ENCODE data around the gene RPS10. TPM values are rescaled to one million over a fixed set of nuclear protein-coding genes. Genes with fewer than 3 reads are reported as not detected.

The RPS10 gene
- total and polyA plus RNA-seq, 2 donors (not counting 3 experiments of a cell fraction or from before 2014, with no cell fraction given), result 1,416 to 5,496 TPM

DNA sequence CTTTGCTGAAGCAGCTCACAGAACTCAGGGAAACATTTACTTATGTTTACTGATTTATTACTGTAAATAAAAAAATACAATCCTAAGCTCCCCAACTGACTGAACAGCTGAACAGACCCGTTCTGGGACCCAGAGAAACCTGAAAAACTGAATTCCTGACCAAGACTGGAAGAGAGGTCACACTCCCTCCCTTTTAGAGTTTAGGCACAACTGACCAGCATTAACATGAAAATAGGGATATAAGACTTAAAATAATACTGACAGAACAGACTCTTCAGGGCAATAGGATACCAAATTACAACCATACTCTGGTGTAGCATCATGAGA lies 11.7 kb upstream of the RPS10 start:
- FAIRE-seq (no peak), DNase-seq (ENCODE audit: low read depth, low spot score) (no peak)
- Histone ChIP-seq H3K27me3 (ENCODE audit: control insufficient read depth in 2 of 2, insufficient read depth in 2 of 2, low read length in 2 of 2) (no peaks in the 10 kb centered on the region), H3K9me1 (replicated peaks; ENCODE audit: control insufficient read depth, extremely low read depth, insufficient read depth, low read length) (no peaks in the 10 kb centered on the region), H3K9me3 (replicated peaks; ENCODE audit: control insufficient read depth, insufficient read depth, low read length) (no peaks in the 10 kb centered on the region), H3K36me3 (ENCODE audit: control insufficient read depth in 2 of 2, extremely low read depth in 1 of 2, insufficient read depth in 2 of 2, low read length in 2 of 2) (no peaks in the 10 kb centered on the region), H2AFZ (ENCODE audit: low read depth, low read length) (no peak overlapping the region), H4K20me1 (replicated peaks; ENCODE audit: control insufficient read depth, extremely low read depth, insufficient read depth, low read length) (no peaks in the 10 kb centered on the region), H3K4me3 (replicated peaks in 1 of 3; ENCODE audit: insufficient read depth in 1 of 3, low read depth in 1 of 3, low read length in 3 of 3) (no peak overlapping the region), H3K27ac (ENCODE audit: insufficient read depth, low read depth, low read length) (no peak overlapping the region), H3K4me1 (ENCODE audit: control insufficient read depth, extremely low read depth, insufficient read depth, low read length) (no peaks in the 10 kb centered on the region), H3K4me2 (ENCODE audit: insufficient read depth, low read length) (no peak overlapping the region), H3K9ac (replicated peaks; ENCODE audit: extremely low read depth, insufficient read depth, low read length) (no peak overlapping the region), H3K79me2 (ENCODE audit: control insufficient read depth, insufficient read depth, low read length) (no peaks in the 10 kb centered on the region)
- ChIA-PET POLR2A (no interaction called here), CTCF (no interaction called here)
- intact Hi-C loops (cut with micrococcal nuclease) (no loop called here), dilution Hi-C loops (cut with MboI; ENCODE audit: extremely low pct_ligation_motif_present, low sequenced_read_pairs) (no loop called here)
- no TSS peak for BruUV-seq (replicated peaks)
- TF ChIP-seq POLR2A (IDR thresholded peaks at IDR 0.05; ENCODE audit: low read depth, low read length), result no peak
- TF ChIP-seq MYC (IDR thresholded peaks at IDR 0.05; ENCODE audit: low read depth, low read length), result no peak
- TF ChIP-seq GATA2 (IDR thresholded peaks at IDR 0.05; ENCODE audit: insufficient read depth, insufficient read length, low read depth, low read length), result no peak
- TF ChIP-seq POLR2AphosphoS5 (IDR thresholded peaks at IDR 0.05; ENCODE audit: insufficient read depth, low read depth, low read length), result no peak
- no peak for TF ChIP-seq FOS (IDR thresholded peaks at IDR 0.05; ENCODE audit: borderline replicate concordance, insufficient read depth, low read length)
- no peak for TF ChIP-seq JUN (IDR thresholded peaks at IDR 0.05; ENCODE audit: borderline replicate concordance, insufficient read depth, insufficient read length, low read depth)
- TF ChIP-seq, protein P1, sequence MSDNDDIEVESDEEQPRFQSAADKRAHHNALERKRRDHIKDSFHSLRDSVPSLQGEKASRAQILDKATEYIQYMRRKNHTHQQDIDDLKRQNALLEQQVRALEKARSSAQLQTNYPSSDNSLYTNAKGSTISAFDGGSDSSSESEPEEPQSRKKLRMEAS (IDR thresholded peaks at IDR 0.05; ENCODE audit: insufficient read depth, insufficient read length), result no peak
- TF ChIP-seq, protein P2, sequence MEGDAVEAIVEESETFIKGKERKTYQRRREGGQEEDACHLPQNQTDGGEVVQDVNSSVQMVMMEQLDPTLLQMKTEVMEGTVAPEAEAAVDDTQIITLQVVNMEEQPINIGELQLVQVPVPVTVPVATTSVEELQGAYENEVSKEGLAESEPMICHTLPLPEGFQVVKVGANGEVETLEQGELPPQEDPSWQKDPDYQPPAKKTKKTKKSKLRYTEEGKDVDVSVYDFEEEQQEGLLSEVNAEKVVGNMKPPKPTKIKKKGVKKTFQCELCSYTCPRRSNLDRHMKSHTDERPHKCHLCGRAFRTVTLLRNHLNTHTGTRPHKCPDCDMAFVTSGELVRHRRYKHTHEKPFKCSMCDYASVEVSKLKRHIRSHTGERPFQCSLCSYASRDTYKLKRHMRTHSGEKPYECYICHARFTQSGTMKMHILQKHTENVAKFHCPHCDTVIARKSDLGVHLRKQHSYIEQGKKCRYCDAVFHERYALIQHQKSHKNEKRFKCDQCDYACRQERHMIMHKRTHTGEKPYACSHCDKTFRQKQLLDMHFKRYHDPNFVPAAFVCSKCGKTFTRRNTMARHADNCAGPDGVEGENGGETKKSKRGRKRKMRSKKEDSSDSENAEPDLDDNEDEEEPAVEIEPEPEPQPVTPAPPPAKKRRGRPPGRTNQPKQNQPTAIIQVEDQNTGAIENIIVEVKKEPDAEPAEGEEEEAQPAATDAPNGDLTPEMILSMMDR (IDR thresholded peaks at IDR 0.05; ENCODE audit: extremely low read depth in 1 of 2, insufficient read depth in 1 of 2, low read depth in 1 of 2, low read length in 2 of 2), result no peak
- TF ChIP-seq EZH2 (IDR thresholded peaks at IDR 0.05; ENCODE audit: borderline replicate concordance, low read depth, low read length, severe bottlenecking), result no peak

Measured in endothelial cell of umbilical vein (primary cell).